Ishikawa (cell line): ENCODE measurements around the gene ASTN1.

Experiments used
- CEBPB ChIP-seq: IDR thresholded peaks from 2 replicates; pipeline ENCODE4 v1.6.1; 2012
- CREB1 ChIP-seq: IDR thresholded peaks from 2 replicates; pipeline ENCODE4 v1.6.1; 2012; ENCODE audit warnings: low read depth
- EGR1 ChIP-seq: IDR thresholded peaks from 2 replicates; pipeline ENCODE4 v1.6.1; 2012
- EP300 ChIP-seq: IDR thresholded peaks from 2 replicates; pipeline ENCODE4 v1.6.1; 2012; ENCODE audit warnings: borderline replicate concordance
- FOXM1 ChIP-seq: IDR thresholded peaks from 2 replicates; pipeline ENCODE4 v1.6.1; 2012; ENCODE audit warnings: low read depth, borderline replicate concordance
- MAX ChIP-seq: IDR thresholded peaks from 2 replicates; pipeline ENCODE4 v1.6.1; 2012
- NFIC ChIP-seq: IDR thresholded peaks from 2 replicates; pipeline ENCODE4 v1.6.1; 2012
- RAD21 ChIP-seq: IDR thresholded peaks from 2 replicates; pipeline ENCODE4 v1.6.1; 2012; ENCODE audit warnings: low read depth
- REST ChIP-seq: IDR thresholded peaks from 2 replicates; pipeline ENCODE4 v1.6.1; 2012; ENCODE audit warnings: low read depth, mild to moderate bottlenecking
- TAF1 ChIP-seq: IDR thresholded peaks from 2 replicates; pipeline ENCODE4 v1.6.1; 2012; ENCODE audit warnings: low read depth, mild to moderate bottlenecking
- TCF12 ChIP-seq: IDR thresholded peaks from 2 replicates; pipeline ENCODE4 v1.6.1; 2012; ENCODE audit warnings: low read depth
- TEAD4 ChIP-seq: IDR thresholded peaks from 2 replicates; pipeline ENCODE4 v1.6.1; 2012
- USF1 ChIP-seq: IDR thresholded peaks from 2 replicates; pipeline ENCODE4 v1.6.1; 2012
- YY1 ChIP-seq: IDR thresholded peaks from 2 replicates; pipeline ENCODE4 v1.6.1; 2012; ENCODE audit warnings: low read depth
- ZBTB7A ChIP-seq: IDR thresholded peaks from 2 replicates; pipeline ENCODE4 v1.6.1; 2012; ENCODE audit warnings: low read depth

Gene ASTN1

GRCh38 chr1:177164380-177165068, at the start of gene ASTN1:
Gene ASTN1 (minus strand): TSS chr1:177164712. CDS start chr1:177164676, 36 bp downstream.
- no peak for TF ChIP-seq YY1
- TF ChIP-seq REST, result no peak
- TF ChIP-seq CREB1, result no peak
- no peak for TF ChIP-seq EGR1

- TF ChIP-seq TEAD4 (no peak), TAF1 (no peak), EP300 (no peak), RAD21 (no peak)
These were observed 46.7 kb upstream of the ASTN1 start for GRCh38 chr1:177211231-177211630.

- TF ChIP-seq FOXM1, result no peak
- TF ChIP-seq CREB1, result no peak
- TF ChIP-seq MAX, result no peak
- TF ChIP-seq TAF1, result no peak
- no peak for TF ChIP-seq TCF12
These were observed 45.6 kb upstream of the ASTN1 start for GRCh38 chr1:177210071-177210470.

GRCh38 chr1:177209357-177209756, 44.8 kb upstream of the ASTN1 start:
- TF ChIP-seq RAD21, result no peak
- TF ChIP-seq CEBPB, result no peak
- no peak for TF ChIP-seq USF1
- TF ChIP-seq CREB1, result no peak
- no peak for TF ChIP-seq EP300
- TF ChIP-seq TCF12, result no peak
- TF ChIP-seq NFIC, result no peak
- no peak for TF ChIP-seq ZBTB7A
- TF ChIP-seq TAF1, result no peak
- TF ChIP-seq YY1, result no peak
- TF ChIP-seq TEAD4, result no peak
- TF ChIP-seq MAX, result no peak
- no peak for TF ChIP-seq REST
- no peak for TF ChIP-seq EGR1
- no peak for TF ChIP-seq FOXM1

GRCh38 chr1:177208920-177209319, 44.4 kb upstream of the ASTN1 start:
- TF ChIP-seq YY1, result no peak
- no peak for TF ChIP-seq TEAD4
- no peak for TF ChIP-seq CREB1
- no peak for TF ChIP-seq FOXM1
- no peak for TF ChIP-seq TAF1
- no peak for TF ChIP-seq ZBTB7A
- TF ChIP-seq RAD21, result no peak
- no peak for TF ChIP-seq NFIC
- TF ChIP-seq EP300, result no peak
- no peak for TF ChIP-seq MAX
- no peak for TF ChIP-seq TCF12

GRCh38 chr1:177206831-177207355, 42.4 kb upstream of the ASTN1 start:
- TF ChIP-seq MAX (no peak), USF1 (no peak), CEBPB (no peak), REST (no peak), RAD21 (no peak), ZBTB7A (no peak), TAF1 (no peak), YY1 (no peak), CREB1 (no peak), FOXM1 (no peak), EP300 (no peak), TCF12 (no peak), EGR1 (no peak)
